NT2/D1 (cell line): ENCODE measurements around the gene GMDS.

Source experiments
- SUZ12 ChIP-seq: IDR thresholded peaks from 2 replicates; pipeline ENCODE4 v1.6.1; 2011; ENCODE audit not compliant: insufficient read length, insufficient read depth; ENCODE audit errors: extremely low read depth
- YY1 ChIP-seq: IDR thresholded peaks from 2 replicates; pipeline ENCODE4 v1.6.1; 2011; ENCODE audit not compliant: insufficient read length, insufficient read depth
- ZNF274 ChIP-seq: IDR thresholded peaks from 2 replicates; pipeline ENCODE4 v1.6.1; 2011; ENCODE audit warnings: mild to moderate bottlenecking, low read depth, low read length

DNA sequence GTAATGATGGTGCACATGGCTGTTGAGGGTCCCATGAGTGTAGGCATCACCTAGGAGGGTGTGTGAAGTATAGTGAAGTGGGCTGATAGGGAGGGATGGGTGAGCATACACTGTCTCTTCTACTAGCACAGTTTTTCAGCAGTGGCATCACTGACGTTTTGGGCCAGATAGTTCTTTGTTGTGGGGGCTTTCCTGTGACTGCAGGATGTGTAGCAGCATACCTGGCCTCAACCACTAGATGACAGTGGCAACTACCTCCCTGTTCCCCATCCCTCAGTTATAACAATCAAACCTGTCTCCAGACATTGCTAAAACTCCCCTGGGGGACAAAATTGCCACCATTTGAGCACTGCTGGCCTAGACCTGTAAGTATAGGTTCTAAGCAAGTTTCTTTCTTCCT lies 396.7 kb downstream of the GMDS start:
- TF ChIP-seq YY1 = no peak
- TF ChIP-seq ZNF274 = no peak
- TF ChIP-seq SUZ12 = no peak
